Measurements from ENCODE around the gene FAM228B.

DNA sequence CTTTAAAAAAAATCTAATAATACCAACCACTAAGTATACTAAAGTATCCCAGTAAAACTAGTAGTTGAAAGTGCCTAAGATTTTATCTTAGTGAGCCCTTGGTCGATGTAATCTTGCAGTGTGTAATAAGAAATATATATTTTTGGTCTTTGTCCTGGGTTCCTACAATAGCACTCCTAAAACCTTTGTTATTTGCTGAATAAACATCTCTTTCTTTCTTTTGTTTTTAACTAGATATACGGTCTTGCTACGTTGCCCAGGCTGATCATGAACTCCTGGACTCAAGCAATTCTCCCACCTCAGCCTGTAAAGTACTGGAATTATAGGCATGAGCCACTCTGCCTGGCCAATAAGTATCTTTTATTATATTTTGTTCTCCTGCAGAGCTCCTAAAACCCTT, 36.2 kb upstream of the FAM228B start:
- TF ChIP-seq, protein P1, sequence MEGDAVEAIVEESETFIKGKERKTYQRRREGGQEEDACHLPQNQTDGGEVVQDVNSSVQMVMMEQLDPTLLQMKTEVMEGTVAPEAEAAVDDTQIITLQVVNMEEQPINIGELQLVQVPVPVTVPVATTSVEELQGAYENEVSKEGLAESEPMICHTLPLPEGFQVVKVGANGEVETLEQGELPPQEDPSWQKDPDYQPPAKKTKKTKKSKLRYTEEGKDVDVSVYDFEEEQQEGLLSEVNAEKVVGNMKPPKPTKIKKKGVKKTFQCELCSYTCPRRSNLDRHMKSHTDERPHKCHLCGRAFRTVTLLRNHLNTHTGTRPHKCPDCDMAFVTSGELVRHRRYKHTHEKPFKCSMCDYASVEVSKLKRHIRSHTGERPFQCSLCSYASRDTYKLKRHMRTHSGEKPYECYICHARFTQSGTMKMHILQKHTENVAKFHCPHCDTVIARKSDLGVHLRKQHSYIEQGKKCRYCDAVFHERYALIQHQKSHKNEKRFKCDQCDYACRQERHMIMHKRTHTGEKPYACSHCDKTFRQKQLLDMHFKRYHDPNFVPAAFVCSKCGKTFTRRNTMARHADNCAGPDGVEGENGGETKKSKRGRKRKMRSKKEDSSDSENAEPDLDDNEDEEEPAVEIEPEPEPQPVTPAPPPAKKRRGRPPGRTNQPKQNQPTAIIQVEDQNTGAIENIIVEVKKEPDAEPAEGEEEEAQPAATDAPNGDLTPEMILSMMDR (IDR thresholded peaks at IDR 0.05; ENCODE audit: insufficient read depth, low read length) = no peak
- TF ChIP-seq POLR2AphosphoS5 (IDR thresholded peaks at IDR 0.05; ENCODE audit: low read depth) = no peak
- TF ChIP-seq, protein P2, sequence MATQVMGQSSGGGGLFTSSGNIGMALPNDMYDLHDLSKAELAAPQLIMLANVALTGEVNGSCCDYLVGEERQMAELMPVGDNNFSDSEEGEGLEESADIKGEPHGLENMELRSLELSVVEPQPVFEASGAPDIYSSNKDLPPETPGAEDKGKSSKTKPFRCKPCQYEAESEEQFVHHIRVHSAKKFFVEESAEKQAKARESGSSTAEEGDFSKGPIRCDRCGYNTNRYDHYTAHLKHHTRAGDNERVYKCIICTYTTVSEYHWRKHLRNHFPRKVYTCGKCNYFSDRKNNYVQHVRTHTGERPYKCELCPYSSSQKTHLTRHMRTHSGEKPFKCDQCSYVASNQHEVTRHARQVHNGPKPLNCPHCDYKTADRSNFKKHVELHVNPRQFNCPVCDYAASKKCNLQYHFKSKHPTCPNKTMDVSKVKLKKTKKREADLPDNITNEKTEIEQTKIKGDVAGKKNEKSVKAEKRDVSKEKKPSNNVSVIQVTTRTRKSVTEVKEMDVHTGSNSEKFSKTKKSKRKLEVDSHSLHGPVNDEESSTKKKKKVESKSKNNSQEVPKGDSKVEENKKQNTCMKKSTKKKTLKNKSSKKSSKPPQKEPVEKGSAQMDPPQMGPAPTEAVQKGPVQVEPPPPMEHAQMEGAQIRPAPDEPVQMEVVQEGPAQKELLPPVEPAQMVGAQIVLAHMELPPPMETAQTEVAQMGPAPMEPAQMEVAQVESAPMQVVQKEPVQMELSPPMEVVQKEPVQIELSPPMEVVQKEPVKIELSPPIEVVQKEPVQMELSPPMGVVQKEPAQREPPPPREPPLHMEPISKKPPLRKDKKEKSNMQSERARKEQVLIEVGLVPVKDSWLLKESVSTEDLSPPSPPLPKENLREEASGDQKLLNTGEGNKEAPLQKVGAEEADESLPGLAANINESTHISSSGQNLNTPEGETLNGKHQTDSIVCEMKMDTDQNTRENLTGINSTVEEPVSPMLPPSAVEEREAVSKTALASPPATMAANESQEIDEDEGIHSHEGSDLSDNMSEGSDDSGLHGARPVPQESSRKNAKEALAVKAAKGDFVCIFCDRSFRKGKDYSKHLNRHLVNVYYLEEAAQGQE (IDR thresholded peaks at IDR 0.05; ENCODE audit: insufficient replicate concordance, low read depth) = no peak

Measured in HL-60 (cell line).